ENCODE measurements around the gene SOBP. TPM values are rescaled to one million over a fixed set of nuclear protein-coding genes. Genes with fewer than 3 reads are reported as not detected.

SOBP gene
- total and polyA plus RNA-seq, 2 experiments from 2014 or later: 1.5 to 3.0 TPM

- H3K4me3 Mint-ChIP-seq: no peak overlapping the region
- Histone ChIP-seq H3K27me3 (ENCODE audit: insufficient read depth) (peaks cover 35% of the 10 kb centered on the region), H3K4me1 (ENCODE audit: insufficient read depth) (peaks cover 34% of the 10 kb centered on the region), H3K4me2 (no peak overlapping the region), H3K36me3 (ENCODE audit: insufficient read depth) (no peaks in the 10 kb centered on the region), H3K79me2 (replicated peaks; ENCODE audit: insufficient read depth) (0 out of 2 replicates have a peak, but pooled peaks cover 5% of the 10 kb centered on the region), H3K9me2 (ENCODE audit: insufficient read depth) (no peaks in the 10 kb centered on the region), H3K4me3 (no peak overlapping the region), H2AFZ (no peak overlapping the region), H4K20me1 (replicated peaks; ENCODE audit: insufficient read depth) (no peaks in the 10 kb centered on the region), H3K27ac (ENCODE audit: low read depth) (no peak overlapping the region), H3F3A (replicated peaks; ENCODE audit: low read depth) (0 out of 2 replicates have a peak, but pooled peaks cover 6% of the 10 kb centered on the region)
- H3K36me3 Mint-ChIP-seq (ENCODE audit: low read depth): no peaks in the 10 kb centered on the region; the same call in 2 of the 3 replicates
- peaks cover 9% of the 10 kb centered on the region for H3K27me3 Mint-ChIP-seq (ENCODE audit: insufficient read depth, low read depth, poor library complexity)
- no peak for TF ChIP-seq POLR2AphosphoS5 (IDR thresholded peaks at IDR 0.05; ENCODE audit: low read depth)
- TF ChIP-seq, protein P1, sequence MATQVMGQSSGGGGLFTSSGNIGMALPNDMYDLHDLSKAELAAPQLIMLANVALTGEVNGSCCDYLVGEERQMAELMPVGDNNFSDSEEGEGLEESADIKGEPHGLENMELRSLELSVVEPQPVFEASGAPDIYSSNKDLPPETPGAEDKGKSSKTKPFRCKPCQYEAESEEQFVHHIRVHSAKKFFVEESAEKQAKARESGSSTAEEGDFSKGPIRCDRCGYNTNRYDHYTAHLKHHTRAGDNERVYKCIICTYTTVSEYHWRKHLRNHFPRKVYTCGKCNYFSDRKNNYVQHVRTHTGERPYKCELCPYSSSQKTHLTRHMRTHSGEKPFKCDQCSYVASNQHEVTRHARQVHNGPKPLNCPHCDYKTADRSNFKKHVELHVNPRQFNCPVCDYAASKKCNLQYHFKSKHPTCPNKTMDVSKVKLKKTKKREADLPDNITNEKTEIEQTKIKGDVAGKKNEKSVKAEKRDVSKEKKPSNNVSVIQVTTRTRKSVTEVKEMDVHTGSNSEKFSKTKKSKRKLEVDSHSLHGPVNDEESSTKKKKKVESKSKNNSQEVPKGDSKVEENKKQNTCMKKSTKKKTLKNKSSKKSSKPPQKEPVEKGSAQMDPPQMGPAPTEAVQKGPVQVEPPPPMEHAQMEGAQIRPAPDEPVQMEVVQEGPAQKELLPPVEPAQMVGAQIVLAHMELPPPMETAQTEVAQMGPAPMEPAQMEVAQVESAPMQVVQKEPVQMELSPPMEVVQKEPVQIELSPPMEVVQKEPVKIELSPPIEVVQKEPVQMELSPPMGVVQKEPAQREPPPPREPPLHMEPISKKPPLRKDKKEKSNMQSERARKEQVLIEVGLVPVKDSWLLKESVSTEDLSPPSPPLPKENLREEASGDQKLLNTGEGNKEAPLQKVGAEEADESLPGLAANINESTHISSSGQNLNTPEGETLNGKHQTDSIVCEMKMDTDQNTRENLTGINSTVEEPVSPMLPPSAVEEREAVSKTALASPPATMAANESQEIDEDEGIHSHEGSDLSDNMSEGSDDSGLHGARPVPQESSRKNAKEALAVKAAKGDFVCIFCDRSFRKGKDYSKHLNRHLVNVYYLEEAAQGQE (IDR thresholded peaks at IDR 0.05; ENCODE audit: unreplicated experiment): no peak
- no peak for TF ChIP-seq ZNF114 (CRISPR knock-in tag; IDR thresholded peaks at IDR 0.05)
- no peak for TF ChIP-seq NANOG (IDR thresholded peaks at IDR 0.05; ENCODE audit: borderline replicate concordance)
- TF ChIP-seq ETS1 (IDR thresholded peaks at IDR 0.05): no peak
- TF ChIP-seq CREB1 (CRISPR knock-in tag; IDR thresholded peaks at IDR 0.05; ENCODE audit: low read depth): no peak
- TF ChIP-seq EZH2phosphoT487 (IDR thresholded peaks at IDR 0.05; ENCODE audit: unreplicated experiment): no peak
- TF ChIP-seq ZNF331 (CRISPR knock-in tag; IDR thresholded peaks at IDR 0.05; ENCODE audit: low read depth): no peak
- TF ChIP-seq CTCF (conservative IDR thresholded peaks at IDR 0.05; ENCODE audit: low read depth in 2 of 2): no peak
- no peak for TF ChIP-seq JUNB (IDR thresholded peaks at IDR 0.05; ENCODE audit: unreplicated experiment)
- TF ChIP-seq, protein P2, sequence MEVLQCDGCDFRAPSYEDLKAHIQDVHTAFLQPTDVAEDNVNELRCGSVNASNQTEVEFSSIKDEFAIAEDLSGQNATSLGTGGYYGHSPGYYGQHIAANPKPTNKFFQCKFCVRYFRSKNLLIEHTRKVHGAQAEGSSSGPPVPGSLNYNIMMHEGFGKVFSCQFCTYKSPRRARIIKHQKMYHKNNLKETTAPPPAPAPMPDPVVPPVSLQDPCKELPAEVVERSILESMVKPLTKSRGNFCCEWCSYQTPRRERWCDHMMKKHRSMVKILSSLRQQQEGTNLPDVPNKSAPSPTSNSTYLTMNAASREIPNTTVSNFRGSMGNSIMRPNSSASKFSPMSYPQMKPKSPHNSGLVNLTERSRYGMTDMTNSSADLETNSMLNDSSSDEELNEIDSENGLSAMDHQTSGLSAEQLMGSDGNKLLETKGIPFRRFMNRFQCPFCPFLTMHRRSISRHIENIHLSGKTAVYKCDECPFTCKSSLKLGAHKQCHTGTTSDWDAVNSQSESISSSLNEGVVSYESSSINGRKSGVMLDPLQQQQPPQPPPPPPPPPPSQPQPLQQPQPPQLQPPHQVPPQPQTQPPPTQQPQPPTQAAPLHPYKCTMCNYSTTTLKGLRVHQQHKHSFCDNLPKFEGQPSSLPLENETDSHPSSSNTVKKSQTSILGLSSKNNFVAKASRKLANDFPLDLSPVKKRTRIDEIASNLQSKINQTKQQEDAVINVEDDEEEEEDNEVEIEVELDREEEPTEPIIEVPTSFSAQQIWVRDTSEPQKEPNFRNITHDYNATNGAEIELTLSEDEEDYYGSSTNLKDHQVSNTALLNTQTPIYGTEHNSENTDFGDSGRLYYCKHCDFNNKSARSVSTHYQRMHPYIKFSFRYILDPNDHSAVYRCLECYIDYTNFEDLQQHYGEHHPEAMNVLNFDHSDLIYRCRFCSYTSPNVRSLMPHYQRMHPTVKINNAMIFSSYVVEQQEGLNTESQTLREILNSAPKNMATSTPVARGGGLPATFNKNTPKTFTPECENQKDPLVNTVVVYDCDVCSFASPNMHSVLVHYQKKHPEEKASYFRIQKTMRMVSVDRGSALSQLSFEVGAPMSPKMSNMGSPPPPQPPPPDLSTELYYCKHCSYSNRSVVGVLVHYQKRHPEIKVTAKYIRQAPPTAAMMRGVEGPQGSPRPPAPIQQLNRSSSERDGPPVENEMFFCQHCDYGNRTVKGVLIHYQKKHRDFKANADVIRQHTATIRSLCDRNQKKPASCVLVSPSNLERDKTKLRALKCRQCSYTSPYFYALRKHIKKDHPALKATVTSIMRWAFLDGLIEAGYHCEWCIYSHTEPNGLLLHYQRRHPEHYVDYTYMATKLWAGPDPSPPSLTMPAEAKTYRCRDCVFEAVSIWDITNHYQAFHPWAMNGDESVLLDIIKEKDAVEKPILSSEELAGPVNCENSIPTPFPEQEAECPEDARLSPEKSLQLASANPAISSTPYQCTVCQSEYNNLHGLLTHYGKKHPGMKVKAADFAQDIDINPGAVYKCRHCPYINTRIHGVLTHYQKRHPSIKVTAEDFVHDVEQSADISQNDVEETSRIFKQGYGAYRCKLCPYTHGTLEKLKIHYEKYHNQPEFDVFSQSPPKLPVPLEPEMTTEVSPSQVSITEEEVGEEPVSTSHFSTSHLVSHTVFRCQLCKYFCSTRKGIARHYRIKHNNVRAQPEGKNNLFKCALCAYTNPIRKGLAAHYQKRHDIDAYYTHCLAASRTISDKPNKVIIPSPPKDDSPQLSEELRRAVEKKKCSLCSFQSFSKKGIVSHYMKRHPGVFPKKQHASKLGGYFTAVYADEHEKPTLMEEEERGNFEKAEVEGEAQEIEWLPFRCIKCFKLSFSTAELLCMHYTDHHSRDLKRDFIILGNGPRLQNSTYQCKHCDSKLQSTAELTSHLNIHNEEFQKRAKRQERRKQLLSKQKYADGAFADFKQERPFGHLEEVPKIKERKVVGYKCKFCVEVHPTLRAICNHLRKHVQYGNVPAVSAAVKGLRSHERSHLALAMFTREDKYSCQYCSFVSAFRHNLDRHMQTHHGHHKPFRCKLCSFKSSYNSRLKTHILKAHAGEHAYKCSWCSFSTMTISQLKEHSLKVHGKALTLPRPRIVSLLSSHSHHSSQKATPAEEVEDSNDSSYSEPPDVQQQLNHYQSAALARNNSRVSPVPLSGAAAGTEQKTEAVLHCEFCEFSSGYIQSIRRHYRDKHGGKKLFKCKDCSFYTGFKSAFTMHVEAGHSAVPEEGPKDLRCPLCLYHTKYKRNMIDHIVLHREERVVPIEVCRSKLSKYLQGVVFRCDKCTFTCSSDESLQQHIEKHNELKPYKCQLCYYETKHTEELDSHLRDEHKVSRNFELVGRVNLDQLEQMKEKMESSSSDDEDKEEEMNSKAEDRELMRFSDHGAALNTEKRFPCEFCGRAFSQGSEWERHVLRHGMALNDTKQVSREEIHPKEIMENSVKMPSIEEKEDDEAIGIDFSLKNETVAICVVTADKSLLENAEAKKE (CRISPR knock-in tag; IDR thresholded peaks at IDR 0.05): no peak
- no peak for TF ChIP-seq STAT1 (IDR thresholded peaks at IDR 0.05; ENCODE audit: unreplicated experiment)
- TF ChIP-seq EZH2 (IDR thresholded peaks at IDR 0.05; ENCODE audit: low read depth, unreplicated experiment): no peak
- DNase-seq (ENCODE audit: low spot score) (no peak), ATAC-seq (no peak)
- H3K4me1 Mint-ChIP-seq: peaks cover 16% of the 10 kb centered on the region
- H3K27ac Mint-ChIP-seq: no peak overlapping the region
- no peaks in the 10 kb centered on the region for H3K9me3 Mint-ChIP-seq
These were observed 5.3 kb downstream of the SOBP start for GRCh38 chr6:107495196-107495643.
